ENCODE measurements around the gene MDFI. TPM values are rescaled to one million over a fixed set of nuclear protein-coding genes. Genes with fewer than 3 reads are reported as not detected.

Gene MDFI
- total and polyA plus RNA-seq, 9 of the 15 experiments (the other 6 are each of a cell fraction or from before 2014, with no cell fraction given) = not detected

GRCh38 chr6:41696788-41697187, 58.5 kb downstream of the MDFI start (continued):
- no peak for TF ChIP-seq ELK1 (CRISPR knock-in tag; IDR thresholded peaks at IDR 0.05)
- TF ChIP-seq SREBF1 (IDR thresholded peaks at IDR 0.05; ENCODE audit: borderline replicate concordance, low read depth, low read length) = no peak
- no peak for TF ChIP-seq ZNF263 (CRISPR knock-in tag; IDR thresholded peaks at IDR 0.05; ENCODE audit: borderline replicate concordance)
- no peak for TF ChIP-seq FOXK1 (CRISPR knock-in tag; IDR thresholded peaks at IDR 0.05; ENCODE audit: borderline replicate concordance)
- no peak for TF ChIP-seq DDX20 (tag; IDR thresholded peaks at IDR 0.05; ENCODE audit: low read depth)
- no peak for TF ChIP-seq ELF1 (tag; IDR thresholded peaks at IDR 0.05)
- no peak for TF ChIP-seq FIP1L1 (IDR thresholded peaks at IDR 0.05; ENCODE audit: low read depth, low read length, poor library complexity, severe bottlenecking)
- no peak for TF ChIP-seq ZBED1 (IDR thresholded peaks at IDR 0.05)

GRCh38 chr6:41697861-41698781, 59.9 kb downstream of the MDFI start:
- H3K9me3 ChIP-seq (replicated peaks; ENCODE audit: control insufficient read depth, insufficient read depth, low read depth, low read length) = no peaks in the 10 kb centered on the region
- 0 out of 2 replicates have a peak, but pooled peaks cover 8% of the 10 kb centered on the region for H4K20me1 ChIP-seq (replicated peaks; ENCODE audit: control insufficient read depth, insufficient read depth, low read length)
- H3K36me3 ChIP-seq (ENCODE audit: control insufficient read depth, insufficient read depth, low read length) = no peaks in the 10 kb centered on the region
- in situ Hi-C loops (cut with MboI) (loop anchor here (5.0 kb wide), 1 partner anchor 69 kb away; no protein-coding TSS in a partner anchor), intact Hi-C loops (cut with micrococcal nuclease) (no loop called here)
- ATAC-seq (0 out of 3 replicates have a peak, but pooled peaks have one; percentile 17), FAIRE-seq (peak; percentile 69), DNase-seq (ENCODE audit: extremely low read depth in 1 of 4, low spot score in 3 of 4) (no peak)
- peaks cover 0 to 24% of the 10 kb centered on the region in 2 experiments; a peak in 2 of 5 replicates for H3K27me3 ChIP-seq (ENCODE audit: control insufficient read depth in 2 of 2, insufficient read depth in 2 of 2, low read length in 2 of 2)
- TF ChIP-seq ERF (CRISPR knock-in tag; IDR thresholded peaks at IDR 0.05) (0 out of 2 replicates have a peak, but pooled peaks have one; percentile 8), ZNF274 (IDR thresholded peaks at IDR 0.05; ENCODE audit: borderline replicate concordance, low read depth, low read length) (no peak), CEBPG (CRISPR knock-in tag; IDR thresholded peaks at IDR 0.05) (no peak), CEBPG (tag; conservative IDR thresholded peaks at IDR 0.05 in 1 of 2, IDR thresholded peaks at IDR 0.05 in 1 of 2) (peak in 1 of 2 experiments; percentile 32; a peak in 1 of 4 replicates)
- H3K9me1 ChIP-seq (ENCODE audit: control insufficient read depth, insufficient read depth, low read length) = no peaks in the 10 kb centered on the region
- ChIA-PET CTCF (ENCODE audit: low intra/inter-chr PET ratio) (no interaction called here), POLR2A (interaction anchor here (0.6 to 1.2 kb wide), 3 partner anchors 15 to 85 kb away, joined by 3 to 4 read pairs (median 3); no protein-coding TSS in a partner anchor)
- H2AFZ ChIP-seq (ENCODE audit: low read depth, low read length) = no peak overlapping the region
- no peak overlapping the region for H3K27ac ChIP-seq (ENCODE audit: extremely low read depth, low read depth, low read length)
- no peaks in the 10 kb centered on the region for H3K79me2 ChIP-seq (ENCODE audit: control insufficient read depth, insufficient read depth, low read length)
- H3K9ac ChIP-seq (ENCODE audit: insufficient read depth in 1 of 2, low read depth in 2 of 2, low read length in 2 of 2) = no peak overlapping the region
- H3K4me2 ChIP-seq (ENCODE audit: insufficient read depth, low read length) = no peak overlapping the region
- 0 out of 5 replicates have a peak, but pooled peaks cover 0 to 3% of the 10 kb centered on the region in 2 experiments for H3K4me1 ChIP-seq (replicated peaks in 1 of 2; ENCODE audit: control insufficient read depth in 2 of 2, insufficient read depth in 2 of 2, low read length in 2 of 2)
- no TSS peak for BruUV-seq (replicated peaks)
- 11% methylated on average over 15 of the region's 15 CpGs for WGBS (ENCODE audit: insufficient coverage, low coverage, missing lambda C conversion rate)
- no peak overlapping the region for H3K4me3 ChIP-seq
